HG02870 (cell line): Measurements from ENCODE around the gene OR11H7.
"Not testable (repeated sequence)": the region's sequence is repeated elsewhere in the genome, so short reads cannot be mapped to it uniquely, and the experiment has no call there.

Source experiments
- ATAC-seq: cut with Tn5 transposase; IDR thresholded peaks from one replicate; pipeline ENCODE4 v1.9.1; 2021; ENCODE audit warnings: mild to moderate bottlenecking, moderate library complexity; ENCODE audit not compliant: unreplicated experiment

Gene OR11H7

GRCh38 chr14:20228681-20229080 is at the start of gene OR11H7:
Gene OR11H7, plus strand, starts transcription at chr14:20228981.
- ATAC-seq: no peak

DNA sequence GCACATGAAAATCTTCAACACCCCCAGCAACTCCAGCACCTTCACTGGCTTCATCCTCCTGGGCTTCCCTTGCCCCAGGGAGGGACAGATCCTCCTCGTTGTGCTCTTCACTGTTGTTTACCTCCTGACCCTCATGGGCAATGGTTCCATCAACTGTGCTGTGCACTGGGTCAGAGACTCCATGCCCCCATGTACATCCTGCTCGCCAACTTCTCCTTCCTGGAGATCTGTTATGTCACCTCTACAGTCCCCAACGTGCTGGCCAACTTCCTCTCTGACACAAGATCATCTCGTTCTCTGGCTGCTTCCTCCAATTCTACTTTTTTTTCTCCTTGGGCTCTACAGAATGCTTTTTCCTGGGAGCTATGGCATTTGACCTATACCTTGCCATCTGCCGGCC is 49.6 kb upstream of the OR11H7 start:
- ATAC-seq: no peak

GRCh38 chr14:20179880-20180279 is 48.9 kb upstream of the OR11H7 start:
- no peak for ATAC-seq

GRCh38 chr14:20180486-20180885 is 48.3 kb upstream of the OR11H7 start:
- ATAC-seq: no peak

- ATAC-seq: no peak
Measured at GRCh38 chr14:20184181-20184580, 44.6 kb upstream of the OR11H7 start.

- no peak for ATAC-seq
Measured at GRCh38 chr14:20190596-20190995, 38.2 kb upstream of the OR11H7 start, which contains the start of gene OR11G2. Gene OR11G2, plus strand, starts transcription at chr14:20190896. Its CDS starts 6,542 bp downstream, at chr14:20197438.

GRCh38 chr14:20191396-20191795 is 37.4 kb upstream of the OR11H7 start:
- no peak for ATAC-seq

DNA sequence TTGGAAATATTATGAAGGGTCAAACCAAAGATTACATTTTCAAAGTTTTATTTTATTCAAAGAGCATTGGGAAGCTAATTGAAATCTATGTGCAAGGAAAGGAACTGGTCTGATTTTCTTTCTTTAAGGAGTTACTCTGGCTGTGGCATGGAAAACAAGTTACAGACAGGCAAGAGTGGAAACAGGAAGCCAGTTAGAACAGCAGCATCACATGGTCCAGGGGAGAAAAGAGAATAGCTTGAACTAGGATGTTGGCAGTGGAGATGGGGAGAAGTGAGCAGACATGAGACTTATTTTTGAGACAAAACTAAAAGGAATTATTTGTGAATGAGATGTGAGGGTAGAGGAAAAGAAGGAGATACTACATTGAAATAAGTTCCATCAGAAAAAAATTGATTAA is 34.7 kb upstream of the OR11H7 start:
- no peak for ATAC-seq

GRCh38 chr14:20195170-20195569 is 33.6 kb upstream of the OR11H7 start:
- ATAC-seq: not testable (repeated sequence)

DNA sequence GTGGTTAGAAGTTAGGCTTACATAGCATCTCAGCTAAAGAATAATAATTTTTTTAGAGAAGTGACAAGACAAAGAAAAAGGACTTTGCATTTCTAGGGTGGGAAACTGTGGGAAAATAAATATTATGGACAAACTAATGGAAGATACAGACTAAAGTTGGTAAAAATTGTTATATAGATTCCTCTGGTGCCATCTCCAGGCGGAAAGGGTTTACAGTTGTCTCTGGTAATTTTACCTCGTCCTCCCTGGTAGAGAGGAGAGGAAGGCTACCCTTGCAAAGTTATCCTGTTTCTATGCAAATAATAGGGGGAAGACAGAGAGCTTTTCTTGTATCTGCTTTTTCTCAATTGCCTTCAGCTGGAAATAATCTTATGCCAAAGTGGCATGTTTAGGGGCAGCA is 32.9 kb upstream of the OR11H7 start:
- no peak for ATAC-seq

GRCh38 chr14:20197459-20197858 is 31.3 kb upstream of the OR11H7 start:
- no peak for ATAC-seq

- no peak for ATAC-seq
Measured at GRCh38 chr14:20198991-20199390, 29.8 kb upstream of the OR11H7 start.

GRCh38 chr14:20204721-20205120 is 24.1 kb upstream of the OR11H7 start:
- no peak for ATAC-seq

DNA sequence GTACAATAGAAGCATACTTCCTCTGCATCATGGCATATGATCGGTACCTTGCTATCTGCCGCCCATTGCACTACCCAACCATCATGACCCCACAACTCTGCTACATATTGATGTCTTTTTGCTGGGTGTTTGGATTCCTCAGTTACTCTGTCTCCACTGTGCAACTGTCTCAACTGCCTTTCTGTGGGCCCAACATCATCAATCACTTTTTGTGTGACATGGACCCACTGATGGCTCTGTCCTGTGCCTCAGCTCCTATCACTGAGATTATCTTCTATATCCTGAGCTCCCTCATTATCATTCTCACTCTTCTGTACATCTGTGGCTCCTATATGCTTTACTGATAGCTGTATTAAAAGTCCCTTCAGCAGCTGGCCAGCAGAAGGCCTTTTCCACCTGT is 19.2 kb upstream of the OR11H7 start:
- ATAC-seq: no peak

DNA sequence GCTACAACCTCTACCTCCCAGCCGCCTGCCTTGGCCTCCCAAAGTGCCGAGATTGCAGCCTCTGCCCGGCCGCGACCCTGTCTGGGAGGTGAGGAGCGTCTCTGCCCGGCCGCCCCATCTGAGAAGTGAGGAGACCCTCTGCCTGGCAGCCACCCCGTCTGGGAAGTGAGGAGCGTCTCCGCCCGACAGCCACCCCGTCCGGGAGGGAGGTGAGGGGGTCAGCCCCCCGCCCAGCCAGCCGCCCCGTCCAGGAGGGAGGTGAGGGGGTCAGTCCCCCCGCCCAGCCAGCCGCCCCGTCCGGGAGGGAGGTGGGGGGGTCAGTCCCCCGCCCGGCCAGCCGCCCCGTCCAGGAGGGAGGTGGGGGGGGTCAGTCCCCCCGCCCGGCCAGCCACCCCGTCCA is 16.4 kb upstream of the OR11H7 start:
- ATAC-seq: not testable (repeated sequence)

DNA sequence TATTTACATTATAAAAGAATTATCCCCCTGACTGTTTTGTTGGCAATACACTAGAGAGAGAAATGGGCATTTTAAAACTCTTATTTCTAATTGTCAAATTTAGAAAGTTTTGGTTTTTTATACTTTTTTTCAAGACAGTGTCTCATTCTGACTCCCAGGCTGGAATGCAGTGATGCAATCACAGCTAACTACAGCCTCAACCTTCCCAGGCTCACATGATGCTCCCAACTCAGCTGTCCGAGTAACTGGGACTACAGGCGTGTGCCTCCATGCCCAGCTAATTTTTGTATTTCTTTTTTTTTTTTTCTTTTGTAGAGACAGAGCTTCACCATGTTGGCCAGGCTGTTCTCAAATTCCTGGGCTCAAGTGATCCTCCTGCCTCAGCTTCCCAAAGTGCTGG is 13.6 kb upstream of the OR11H7 start:
- no peak for ATAC-seq

GRCh38 chr14:20219033-20219432 is 9.7 kb upstream of the OR11H7 start:
- no peak for ATAC-seq

DNA sequence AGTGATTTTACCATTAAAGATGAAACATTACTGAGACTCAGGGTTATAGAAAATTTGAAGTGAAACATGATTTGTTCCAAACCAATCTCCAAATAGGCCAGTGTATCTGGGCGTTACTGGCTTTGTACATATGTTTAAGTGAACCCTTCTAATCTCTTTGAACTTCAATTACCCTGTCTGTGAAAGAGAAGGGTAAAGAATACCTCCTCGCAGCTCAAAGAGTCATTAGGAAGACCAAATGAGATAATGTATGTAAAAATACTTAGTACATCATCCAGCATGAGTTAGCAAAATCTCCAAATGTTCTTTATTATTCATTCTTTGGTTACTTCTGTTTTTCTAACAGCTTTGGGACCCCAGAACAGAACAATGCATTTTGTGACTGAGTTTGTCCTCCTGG is 5.4 kb upstream of the OR11H7 start, which contains the start of gene OR11H6:
OR11H6 (plus strand) TSS at position 301 of the 400 bp plus-strand sequence; CDS start at position 301, 0 bp downstream.
- ATAC-seq: no peak

DNA sequence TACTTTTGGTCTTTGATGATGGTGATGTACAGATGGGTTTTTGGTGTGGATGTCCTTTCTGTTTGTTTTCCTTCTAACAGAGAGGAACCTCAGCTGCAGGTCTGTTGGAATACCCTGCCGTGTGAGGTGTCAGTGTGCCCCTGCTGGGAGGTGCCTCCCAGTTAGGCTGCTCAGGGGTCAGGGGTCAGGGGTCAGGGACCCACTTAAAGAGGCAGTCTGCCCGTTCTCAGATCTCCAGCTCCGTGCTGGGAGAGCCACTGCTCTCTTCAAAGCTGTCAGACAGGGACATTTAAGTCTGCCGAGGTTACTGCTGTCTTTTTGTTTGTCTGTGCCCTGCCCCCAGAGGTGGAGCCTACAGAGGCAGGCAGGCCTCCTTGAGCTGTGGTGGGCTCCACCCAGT is 6.6 kb downstream of the OR11H7 start:
- ATAC-seq: not testable (repeated sequence)

DNA sequence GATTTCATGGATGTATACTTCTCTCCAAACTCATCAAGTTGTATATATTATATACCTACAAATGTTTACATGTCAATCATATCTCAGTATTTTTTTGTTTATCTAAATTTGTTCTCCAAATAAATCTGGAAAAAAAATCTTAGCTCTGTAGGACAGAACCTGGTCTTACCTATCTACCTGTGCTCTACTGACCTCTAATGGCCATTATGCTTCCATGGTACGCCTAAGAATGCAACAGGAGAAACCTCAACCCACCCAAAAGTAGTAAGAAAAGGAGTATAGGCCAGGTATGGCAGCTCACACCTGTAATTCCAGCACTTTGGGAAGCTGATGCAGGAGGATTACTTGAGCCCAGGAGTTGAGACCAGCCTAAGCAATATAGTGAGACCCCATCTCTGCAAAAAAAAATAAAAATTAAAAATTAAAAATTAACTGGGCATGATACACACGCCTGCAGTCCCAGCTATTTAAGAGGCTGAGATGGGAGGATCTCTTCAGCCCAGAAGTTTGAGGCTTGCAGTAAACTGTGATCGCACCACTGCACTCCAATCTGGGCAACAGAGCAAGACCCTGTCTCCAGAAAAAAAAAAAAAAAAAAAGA is 19.0 kb downstream of the OR11H7 start:
- no peak for ATAC-seq

GRCh38 chr14:20262642-20263128 is 33.9 kb downstream of the OR11H7 start:
- no peak for ATAC-seq

DNA sequence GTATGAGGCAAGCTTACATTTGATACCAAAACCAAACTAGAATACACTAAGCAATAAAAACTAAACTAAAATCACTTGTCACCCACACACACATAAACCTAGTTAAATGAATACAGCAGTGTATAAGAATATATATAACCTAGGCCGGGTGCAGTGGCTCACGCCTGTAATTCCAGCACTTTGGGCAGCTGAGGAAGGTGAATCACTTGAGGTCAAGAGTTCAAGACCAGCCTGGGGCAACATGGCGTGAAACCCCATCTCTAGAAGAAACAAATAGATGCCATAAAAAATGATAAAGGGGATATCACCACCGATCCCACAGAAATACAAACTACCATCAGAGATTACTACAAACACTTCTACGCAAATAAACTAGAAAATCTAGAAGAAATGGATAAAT is 35.6 kb downstream of the OR11H7 start:
- ATAC-seq: not testable (repeated sequence)

DNA sequence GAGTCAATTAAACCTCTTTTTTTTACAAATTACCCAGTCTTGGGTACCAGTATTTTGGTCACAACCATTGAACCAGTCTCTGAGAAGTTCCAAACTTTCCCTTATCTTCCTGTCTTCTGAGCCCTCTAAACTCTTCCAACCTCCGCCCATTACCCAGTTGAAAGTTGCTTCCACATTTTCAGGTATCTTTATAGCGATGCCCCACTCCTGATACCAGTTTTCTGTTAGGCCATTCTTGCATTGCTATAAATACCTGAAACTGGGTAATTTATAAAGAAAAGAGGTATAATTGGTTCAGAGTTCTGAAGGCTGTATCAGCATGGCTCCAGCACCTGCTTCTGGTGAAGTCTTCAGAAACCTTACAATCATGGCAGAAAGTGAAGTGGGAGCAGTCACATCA is 45.3 kb downstream of the OR11H7 start:
- no peak for ATAC-seq
